LNCaP clone FGC (cell line): ENCODE results near the gene MYRF.

Experiments used
- DNase-seq: peaks from one replicate; pipeline ENCODE4 v3.0.0-alpha.2; 2011; ENCODE audit warnings: low read depth
- H3K4me3 ChIP-seq: 2 replicates; pipeline ENCODE4 v1.5.1; 2011; ENCODE audit warnings: mild to moderate bottlenecking, low read depth, low read length, control low read depth
- CTCF ChIP-seq: IDR thresholded peaks from 2 replicates; pipeline ENCODE4 v1.5.1; 2012; ENCODE audit warnings: mild to moderate bottlenecking; ENCODE audit not compliant: control insufficient read depth, insufficient read depth; ENCODE audit errors: extremely low read depth

Gene MYRF

GRCh38 chr11:61771195-61771894 is 18.9 kb downstream of the MYRF start:
- H3K4me3 ChIP-seq, result no peak overlapping the region
- DNase-seq, result no peak
- no peak for TF ChIP-seq CTCF

GRCh38 chr11:61771985-61772455 is 19.6 kb downstream of the MYRF start:
- no peak for DNase-seq
- no peak overlapping the region for H3K4me3 ChIP-seq
- TF ChIP-seq CTCF, result no peak

- no peak overlapping the region for H3K4me3 ChIP-seq
- TF ChIP-seq CTCF, result no peak
- DNase-seq, result no peak
These were observed 20.9 kb downstream of the MYRF start for GRCh38 chr11:61773356-61773755.

GRCh38 chr11:61773809-61774208 is 21.4 kb downstream of the MYRF start:
- no peak overlapping the region for H3K4me3 ChIP-seq
- TF ChIP-seq CTCF, result no peak
- DNase-seq, result no peak

- no peak for DNase-seq
- no peak for TF ChIP-seq CTCF
- H3K4me3 ChIP-seq, result no peak overlapping the region
These were observed 22.0 kb downstream of the MYRF start for GRCh38 chr11:61774411-61774810.

- H3K4me3 ChIP-seq, result no peak overlapping the region
- TF ChIP-seq CTCF, result no peak
- no peak for DNase-seq
These were observed 22.7 kb downstream of the MYRF start for GRCh38 chr11:61775106-61775505.
